Chondrocyte (in vitro differentiated cells): ENCODE results near the gene MCF2L2. TPM values are rescaled to one million over a fixed set of nuclear protein-coding genes. Genes with fewer than 3 reads are reported as not detected.
"Not testable (repeated sequence)": the region's sequence is repeated elsewhere in the genome, so short reads cannot be mapped to it uniquely, and the experiment has no call there.

Experiments
- DNase-seq: peaks from one replicate; pipeline ENCODE4 v3.0.0; 2021; ENCODE audit warnings: mixed read lengths, low spot score
- H3K27ac Mint-ChIP-seq: one replicate; pipeline ENCODE4 v1.8.0; 2021; ENCODE audit warnings: mild to moderate bottlenecking, moderate library complexity, mixed read lengths; ENCODE audit not compliant: unreplicated experiment
- H3K27me3 Mint-ChIP-seq: 2 replicates; pipeline ENCODE4 v1.8.0; 2021; ENCODE audit warnings: low read depth, mixed read lengths
- H3K36me3 Mint-ChIP-seq: 2 replicates; pipeline ENCODE4 v1.8.0; 2021; ENCODE audit warnings: low read depth, mixed read lengths
- H3K4me1 Mint-ChIP-seq: 2 replicates; pipeline ENCODE4 v1.8.0; 2021; ENCODE audit warnings: low read depth, mild to moderate bottlenecking, mixed read lengths
- H3K4me3 Mint-ChIP-seq: one replicate; pipeline ENCODE4 v1.8.0; 2021; ENCODE audit warnings: mild to moderate bottlenecking, moderate library complexity, mixed read lengths; ENCODE audit not compliant: unreplicated experiment
- H3K9me3 Mint-ChIP-seq: 2 replicates; pipeline ENCODE4 v1.8.0; 2021; ENCODE audit warnings: low read depth, mixed read lengths
- CTCF ChIP-seq: fragments of 200-600 bp; sonication (generic); IDR thresholded peaks from 2 replicates; pipeline ENCODE4 v1.5.0; 2021; ENCODE audit warnings: antibody characterized with exemption, mild to moderate bottlenecking, moderate library complexity
- total RNA-seq: library from RNA; stranded (reverse); gene quantifications from 3 replicates; pipeline ENCODE4 v1.2.1, GENCODE V29; 2021

Gene MCF2L2
- total RNA-seq, 1 donor from 2014 or later, result 2.6 TPM

GRCh38 chr3:183430325-183430957, 2.0 kb upstream of the MCF2L2 start:
- no peak overlapping the region for H3K4me3 Mint-ChIP-seq
- H3K9me3 Mint-ChIP-seq, result no peaks in the 10 kb centered on the region
- DNase-seq, result no peak
- H3K36me3 Mint-ChIP-seq, result no peaks in the 10 kb centered on the region
- peaks cover 12% of the 10 kb centered on the region for H3K4me1 Mint-ChIP-seq
- no peak overlapping the region for H3K27ac Mint-ChIP-seq
- TF ChIP-seq CTCF, result no peak
- peaks cover 38% of the 10 kb centered on the region for H3K27me3 Mint-ChIP-seq

- Mint-ChIP-seq H3K4me3 (peak overlapping the region; percentile 80), H3K27ac (peak overlapping the region; percentile 74), H3K9me3 (no peaks in the 10 kb centered on the region), H3K36me3 (no peaks in the 10 kb centered on the region), H3K27me3 (peaks cover 27% of the 10 kb centered on the region), H3K4me1 (peaks cover 12% of the 10 kb centered on the region)
- peak; percentile 15 for TF ChIP-seq CTCF
- DNase-seq, result no peak
Measured at GRCh38 chr3:183427876-183428446, 458 bp downstream of the MCF2L2 start.

- peak overlapping the region; percentile 80 for H3K4me3 Mint-ChIP-seq
- peaks cover 25% of the 10 kb centered on the region for H3K27me3 Mint-ChIP-seq
- peaks cover 2% of the 10 kb centered on the region for H3K9me3 Mint-ChIP-seq
- TF ChIP-seq CTCF, result no peak
- no peaks in the 10 kb centered on the region for H3K36me3 Mint-ChIP-seq
- H3K4me1 Mint-ChIP-seq, result peaks cover 12% of the 10 kb centered on the region
- DNase-seq, result no peak
- no peak overlapping the region for H3K27ac Mint-ChIP-seq
Measured at GRCh38 chr3:183427196-183427875, 1.1 kb downstream of the MCF2L2 start.

- not testable (repeated sequence) for DNase-seq, H3K27ac Mint-ChIP-seq, H3K4me3 Mint-ChIP-seq, H3K4me1 Mint-ChIP-seq
- peaks cover 31% of the 10 kb centered on the region for H3K9me3 Mint-ChIP-seq
- peaks cover 22% of the 10 kb centered on the region for H3K27me3 Mint-ChIP-seq
- peaks cover 16% of the 10 kb centered on the region for H3K36me3 Mint-ChIP-seq
Measured at GRCh38 chr3:183418807-183419206, 9.6 kb downstream of the MCF2L2 start.

- TF ChIP-seq CTCF, result no peak
- peaks cover 24% of the 10 kb centered on the region for H3K27me3 Mint-ChIP-seq
- H3K36me3 Mint-ChIP-seq, result no peaks in the 10 kb centered on the region
- no peak for DNase-seq
- no peak overlapping the region for H3K27ac Mint-ChIP-seq
- no peak overlapping the region for H3K4me3 Mint-ChIP-seq
- H3K9me3 Mint-ChIP-seq, result no peaks in the 10 kb centered on the region
- H3K4me1 Mint-ChIP-seq, result no peaks in the 10 kb centered on the region
Measured at GRCh38 chr3:183411216-183411922, 17.1 kb downstream of the MCF2L2 start.
